Measurements from ENCODE around the gene HEPACAM2.

HEPACAM2 gene

GRCh38 chr7:93138576-93138975 is 87.7 kb downstream of the HEPACAM2 start:
- H3K4me1 ChIP-seq (ENCODE audit: control insufficient read depth, insufficient read depth, low read depth, low read length), result peaks cover 2% of the 10 kb centered on the region
- H3K4me2 ChIP-seq (ENCODE audit: low read length, poor library complexity, severe bottlenecking), result no peak overlapping the region
- 93% methylated on average over 2 of the region's 4 CpGs for WGBS
- no peaks in the 10 kb centered on the region for H3K79me1 ChIP-seq (replicated peaks; ENCODE audit: low read length, poor library complexity, severe bottlenecking)
- DNase-seq, result no peak
- no peak overlapping the region for H3K4ac ChIP-seq (ENCODE audit: low read depth in 1 of 2, low read length in 2 of 2)
- no peak overlapping the region for H2AFZ ChIP-seq (ENCODE audit: low read depth, low read length)
- H3K18ac ChIP-seq (ENCODE audit: low read depth in 1 of 2, low read length in 2 of 2), result no peak overlapping the region
- H3K36me3 ChIP-seq (ENCODE audit: control insufficient read depth in 1 of 2, insufficient read depth in 2 of 2, low read depth in 1 of 2, low read length in 2 of 2), result peaks cover 4 to 87% of the 10 kb centered on the region in 2 experiments
- H4K8ac ChIP-seq (ENCODE audit: low read length), result no peak overlapping the region
- H2BK120ac ChIP-seq (ENCODE audit: low read depth, low read length), result no peak overlapping the region
- H3K9ac ChIP-seq (ENCODE audit: low read length), result no peak overlapping the region
- H3K9me3 ChIP-seq (ENCODE audit: control insufficient read depth, low read length), result peaks cover 28% of the 10 kb centered on the region
- no peak overlapping the region for H2AK5ac ChIP-seq (ENCODE audit: low read length, severe bottlenecking)
- no peak overlapping the region for H4K91ac ChIP-seq (ENCODE audit: low read length)
- H3K27me3 ChIP-seq (ENCODE audit: control insufficient read depth in 1 of 2, insufficient read depth in 1 of 2, low read length in 2 of 2), result no peaks in the 10 kb centered on the region
- no peak overlapping the region for H2BK5ac ChIP-seq (ENCODE audit: low read depth, low read length, poor library complexity, severe bottlenecking)
- no peak overlapping the region for H3K14ac ChIP-seq (ENCODE audit: low read length in 2 of 2)
- no peak overlapping the region for H2BK15ac ChIP-seq (ENCODE audit: low read depth, poor library complexity, severe bottlenecking)
- H2BK12ac ChIP-seq (ENCODE audit: low read length in 2 of 2), result no peak overlapping the region
- H3K27ac ChIP-seq (ENCODE audit: low read length, poor library complexity, severe bottlenecking), result no peak overlapping the region
- H3K4me3 ChIP-seq (ENCODE audit: insufficient read depth in 1 of 2, low read depth in 1 of 2, low read length in 2 of 2), result no peak overlapping the region
- H3K23ac ChIP-seq (ENCODE audit: low read length in 2 of 2), result no peak overlapping the region

Data from mesenchymal stem cell (in vitro differentiated cells and primary cell).